ENCODE results near the gene SLC25A25. TPM values are rescaled to one million over a fixed set of nuclear protein-coding genes. Genes with fewer than 3 reads are reported as not detected.
"Not testable (repeated sequence)": the region's sequence is repeated elsewhere in the genome, so short reads cannot be mapped to it uniquely, and the experiment has no call there.

SLC25A25 gene
- total RNA-seq = 27.9 TPM

DNA sequence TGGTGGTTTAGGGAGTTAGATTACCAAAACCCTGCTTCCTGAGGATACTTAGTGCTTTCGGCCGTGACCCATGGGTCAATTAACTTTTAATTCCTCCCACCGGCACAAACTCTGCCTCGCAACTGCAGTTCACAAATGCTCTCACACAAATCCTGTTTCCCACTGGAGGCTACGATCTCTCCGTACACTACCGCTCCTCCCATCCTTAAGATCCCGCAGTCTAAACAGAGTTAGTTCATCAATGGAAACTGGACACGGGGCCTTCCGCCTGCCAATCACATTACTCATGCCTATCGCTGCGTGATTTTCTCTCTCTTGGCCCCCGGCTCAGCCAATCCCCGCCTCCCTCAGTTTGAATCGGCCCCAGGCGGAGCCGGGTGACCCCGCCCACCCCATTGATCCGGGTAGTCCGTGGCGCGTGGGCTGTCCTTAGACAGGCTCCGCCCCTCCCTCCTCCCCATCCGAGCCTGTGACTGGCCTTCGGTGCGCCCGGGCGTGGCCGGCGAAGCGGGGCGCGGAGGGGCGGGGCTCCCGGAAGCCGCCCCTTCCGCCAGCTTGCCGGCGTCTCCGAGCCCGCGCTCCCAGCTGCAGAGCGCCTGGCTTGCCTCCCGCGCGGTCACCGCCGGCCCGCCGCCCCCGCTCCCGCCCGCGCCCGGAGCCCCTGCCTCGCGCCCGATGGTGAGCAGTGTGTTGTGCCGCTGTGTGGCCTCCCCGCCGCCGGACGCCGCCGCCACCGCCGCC lies at the start of gene SLC25A25:
TSS of gene SLC25A25 (plus strand) at position 588 of the 741 bp plus-strand sequence. CDS start at position 676, 88 bp downstream.
- DNase-seq = peak; percentile 99

GRCh38 chr9:128020692-128021091 lies 47.3 kb upstream of the SLC25A25 start:
- no peak for DNase-seq

DNA sequence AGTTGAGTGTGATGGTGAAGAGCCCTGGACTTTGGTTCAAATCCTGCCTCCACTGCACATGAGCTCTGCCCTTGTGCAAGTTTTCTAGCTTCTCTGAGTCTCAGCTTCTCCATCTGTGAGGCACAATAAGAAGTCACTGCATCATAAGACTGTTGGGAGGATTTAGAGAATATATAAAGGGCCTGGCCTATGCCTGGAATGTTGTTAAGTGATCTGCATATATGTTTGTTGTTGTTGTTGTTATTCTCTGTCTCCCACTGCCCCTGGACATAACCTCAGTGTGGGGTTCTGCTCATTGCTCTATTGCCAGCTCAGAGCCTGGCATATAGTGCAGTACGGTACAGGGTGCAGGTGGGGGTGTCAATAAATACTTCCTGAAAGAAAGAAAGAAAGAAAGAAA lies 46.9 kb upstream of the SLC25A25 start:
- DNase-seq = no peak

DNA sequence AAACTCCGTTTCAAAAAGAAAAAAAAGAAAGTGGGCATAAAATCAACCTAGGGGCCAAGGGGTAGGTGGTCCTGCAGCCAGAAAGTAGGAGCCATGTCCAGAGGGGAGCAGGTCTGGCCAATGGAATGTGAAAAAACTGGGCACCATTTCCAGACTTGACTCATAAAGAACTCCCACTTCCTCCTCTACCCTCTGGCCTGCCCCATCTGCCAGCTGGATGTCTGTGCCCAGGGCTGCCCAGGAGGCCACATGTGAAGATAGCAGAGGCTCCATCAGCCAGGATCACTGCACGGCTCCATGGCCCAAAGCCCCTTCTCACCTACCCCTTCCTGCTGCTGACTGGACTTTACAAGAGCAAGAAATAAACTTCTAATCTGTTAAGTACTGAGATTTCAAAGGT lies 45.1 kb upstream of the SLC25A25 start:
- DNase-seq = no peak

- not testable (repeated sequence) for DNase-seq
These were observed 44.4 kb upstream of the SLC25A25 start for GRCh38 chr9:128023671-128024070.

GRCh38 chr9:128024761-128025308 lies 43.2 kb upstream of the SLC25A25 start:
- no peak for DNase-seq

- DNase-seq = no peak
These were observed 42.3 kb upstream of the SLC25A25 start for GRCh38 chr9:128025736-128026135.

- no peak for DNase-seq
These were observed 41.7 kb upstream of the SLC25A25 start for GRCh38 chr9:128026255-128026772.

DNA sequence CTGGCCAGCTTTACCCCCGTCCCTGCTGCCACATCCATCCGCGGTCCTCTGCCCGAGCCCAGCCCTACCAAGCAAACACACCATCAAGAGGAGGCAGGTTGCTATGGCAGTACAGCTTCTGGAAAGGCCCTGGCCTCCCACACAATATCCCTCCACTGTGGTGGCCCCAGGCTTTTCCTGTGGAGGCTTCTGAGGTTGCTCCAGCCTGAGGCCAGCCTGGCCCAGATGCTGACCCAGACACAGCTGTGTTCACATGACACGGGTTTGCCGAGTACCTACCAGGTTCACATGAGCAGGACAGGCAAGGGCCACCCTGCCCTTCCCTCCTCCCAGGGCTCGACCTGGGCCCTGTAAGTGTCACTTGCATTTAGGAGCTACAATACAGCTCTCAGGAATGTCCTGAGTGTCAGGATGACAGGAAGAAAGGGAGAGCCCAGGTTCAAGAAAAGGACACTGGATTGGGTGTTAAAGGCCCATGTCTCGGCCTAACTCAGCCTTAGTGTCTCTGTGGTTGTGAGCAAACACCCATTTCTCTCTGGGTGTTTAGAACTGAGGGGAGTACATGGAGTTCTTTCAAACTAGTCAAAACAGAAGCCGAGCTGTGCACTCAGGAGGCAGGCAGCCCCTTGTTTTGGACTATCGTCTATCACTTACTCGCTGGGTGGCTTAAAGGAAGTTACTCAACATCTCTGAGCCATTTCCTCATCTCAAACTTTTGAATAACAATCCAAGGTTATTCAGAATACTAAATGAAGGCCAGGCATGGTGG lies 41.1 kb upstream of the SLC25A25 start:
- DNase-seq = no peak

DNA sequence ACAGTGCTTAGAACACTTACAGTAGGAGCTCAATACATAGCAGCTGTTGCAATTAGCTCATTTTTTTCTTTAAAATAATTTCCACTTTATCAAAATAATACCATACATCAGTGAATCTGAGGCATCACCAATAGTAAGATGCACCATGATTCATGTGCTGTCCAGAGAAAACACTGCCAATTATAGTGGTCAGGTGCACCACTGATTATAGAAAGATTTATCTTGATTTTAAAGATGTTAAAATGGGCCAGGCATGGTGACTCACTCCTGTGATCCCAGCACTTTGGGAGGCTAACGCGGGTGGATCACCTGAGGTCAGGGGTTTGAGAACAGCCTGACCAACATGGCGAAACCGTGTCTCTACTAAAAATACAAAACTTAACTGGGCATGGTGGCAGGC lies 40.3 kb upstream of the SLC25A25 start:
- no peak for DNase-seq

- DNase-seq = no peak
These were observed 34.4 kb upstream of the SLC25A25 start for GRCh38 chr9:128033609-128034008.

DNA sequence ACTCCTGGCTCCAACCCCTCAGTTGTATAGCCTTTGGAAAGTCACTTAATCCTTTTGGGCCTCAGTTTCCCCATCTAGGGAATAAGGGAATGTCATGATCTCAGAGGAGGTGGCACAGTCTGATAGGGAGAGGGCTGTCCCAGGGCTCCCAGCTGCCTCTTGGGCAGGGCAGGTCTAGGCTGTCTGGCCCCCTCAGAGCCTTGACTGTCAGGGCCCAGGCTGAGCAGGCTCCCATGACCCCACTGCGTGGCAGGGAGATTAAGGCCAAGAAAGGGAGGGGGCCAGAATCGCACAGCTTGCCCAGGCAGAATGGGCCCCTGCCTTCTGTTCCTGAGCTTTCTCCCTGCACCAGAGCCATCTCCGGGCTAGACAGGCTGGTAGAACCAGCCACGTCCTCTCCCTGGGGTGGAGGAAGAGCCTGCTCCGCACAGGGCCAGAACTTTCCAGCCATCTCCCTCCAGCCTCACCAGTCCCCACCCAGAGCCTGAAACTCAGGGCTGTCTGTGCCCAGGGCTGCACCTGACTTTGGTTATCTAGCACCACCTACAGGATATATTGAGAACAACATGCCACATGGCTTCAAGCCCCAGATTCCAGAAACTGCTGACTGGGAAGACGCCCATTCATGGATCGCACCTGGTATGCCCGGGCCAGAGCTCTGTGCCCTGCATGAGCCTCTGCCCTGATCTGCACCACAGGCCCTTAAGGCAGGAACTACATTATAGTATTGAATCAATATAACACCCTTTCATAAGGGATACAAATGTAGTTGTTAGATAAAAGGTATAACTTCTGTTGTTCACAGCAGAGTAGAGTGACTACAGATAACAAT lies 33.0 kb upstream of the SLC25A25 start:
- peak; percentile 18 for DNase-seq

GRCh38 chr9:128036522-128036921 lies 31.5 kb upstream of the SLC25A25 start:
- DNase-seq = not testable (repeated sequence)

GRCh38 chr9:128040783-128041182 lies 27.2 kb upstream of the SLC25A25 start:
- not testable (repeated sequence) for DNase-seq

DNA sequence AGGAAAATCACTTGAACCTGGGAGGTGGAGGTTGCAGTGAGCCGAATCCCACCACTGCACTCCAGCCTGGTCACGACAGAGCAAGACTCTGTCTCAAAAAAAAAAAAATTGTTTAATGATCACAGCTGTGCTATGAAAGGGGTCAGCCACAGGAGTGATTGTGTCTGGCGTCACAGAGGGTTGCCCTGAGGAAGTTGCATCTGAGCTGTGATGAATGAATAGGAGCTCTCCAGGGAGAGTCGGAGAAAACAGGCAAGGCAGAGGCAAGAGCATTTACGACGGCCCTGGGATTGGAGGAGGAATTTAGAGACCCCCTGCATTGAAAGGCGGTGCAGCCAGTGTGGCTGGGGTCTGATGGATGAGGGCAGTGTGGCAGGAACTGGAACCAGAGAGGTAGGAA lies 26.0 kb upstream of the SLC25A25 start:
- no peak for DNase-seq

GRCh38 chr9:128043467-128043868 lies 24.6 kb upstream of the SLC25A25 start:
- DNase-seq = no peak

GRCh38 chr9:128045409-128045808 lies 22.6 kb upstream of the SLC25A25 start:
- DNase-seq = not testable (repeated sequence)

DNA sequence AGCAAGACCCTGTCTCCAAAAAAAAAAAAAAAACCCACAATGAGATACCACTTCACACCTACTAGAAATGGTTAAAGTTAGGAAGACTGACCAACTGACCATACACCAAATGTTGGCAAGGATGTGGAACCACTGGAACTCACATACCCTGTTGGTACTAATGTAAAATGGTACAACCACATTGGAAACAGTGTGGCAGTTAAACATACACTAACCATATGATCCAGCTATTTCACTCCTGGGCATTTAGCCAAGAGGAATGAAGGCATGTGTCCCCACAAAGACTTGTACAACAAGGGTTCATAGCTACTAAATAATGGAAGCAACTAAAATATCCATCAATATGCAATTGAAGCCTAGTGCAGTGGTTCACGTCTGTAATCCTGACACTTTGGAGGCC lies 22.2 kb upstream of the SLC25A25 start:
- DNase-seq = peak; percentile 87

GRCh38 chr9:128047231-128047630 lies 20.8 kb upstream of the SLC25A25 start:
- no peak for DNase-seq

GRCh38 chr9:128048663-128049062 lies 19.4 kb upstream of the SLC25A25 start:
- DNase-seq = no peak

DNA sequence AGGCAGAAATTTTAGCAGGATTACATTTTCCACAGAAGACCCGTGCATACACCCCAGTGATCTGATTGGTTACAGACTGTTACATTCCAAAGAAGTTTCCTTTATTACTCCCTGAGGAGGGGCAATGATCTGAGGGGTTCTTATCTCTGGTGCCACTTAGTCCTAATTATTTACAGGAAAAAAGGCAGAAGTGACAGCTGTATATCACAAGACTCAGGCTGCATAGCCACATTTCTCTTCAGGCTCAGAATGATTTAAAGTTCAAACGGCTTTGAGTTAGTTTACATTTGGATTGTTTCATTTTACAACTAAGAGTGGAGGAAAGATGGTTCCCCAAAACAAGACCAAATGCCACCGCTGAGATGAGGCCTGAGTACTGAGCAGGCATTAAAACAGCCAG lies 18.2 kb upstream of the SLC25A25 start:
- peak; percentile 19 for DNase-seq

Data from skin of body (tissue), 2 donors.